ENCODE results near the gene CXCL16.

GRCh38 chr17:4771519-4772234 lies 31.9 kb upstream of the CXCL16 start, which contains the start of gene TM4SF5:
- TF ChIP-seq POLR2AphosphoS5 (IDR thresholded peaks at IDR 0.05), result no peak
- no peak for TF ChIP-seq CTCF (IDR thresholded peaks at IDR 0.05)
- no peak for TF ChIP-seq POLR2A (IDR thresholded peaks at IDR 0.05)

All from prostate gland (tissue), 2 donors.